GM23248 (cell line): Measurements from ENCODE around the gene MLN.

ENCODE experiments used
- EZH2 ChIP-seq: fragments of 200-600 bp; sonication (generic); IDR thresholded peaks from 2 replicates; pipeline ENCODE4 v1.6.1; 2018; ENCODE audit warnings: antibody characterized with exemption, mild to moderate bottlenecking; ENCODE audit not compliant: insufficient read depth, poor library complexity, severe bottlenecking
- EZH2phosphoT487 ChIP-seq: fragments of 200-600 bp; sonication (generic); IDR thresholded peaks from 2 replicates; pipeline ENCODE4 v1.6.1; 2018; ENCODE audit warnings: antibody characterized with exemption, moderate library complexity, mild to moderate bottlenecking, low read depth; ENCODE audit not compliant: insufficient read depth

GRCh38 chr6:33797626-33798342 lies 6.0 kb downstream of the MLN start:
- TF ChIP-seq EZH2 (no peak), EZH2phosphoT487 (no peak)
